ENCODE measurements around the gene ZNF76.

ZNF76 gene

DNA sequence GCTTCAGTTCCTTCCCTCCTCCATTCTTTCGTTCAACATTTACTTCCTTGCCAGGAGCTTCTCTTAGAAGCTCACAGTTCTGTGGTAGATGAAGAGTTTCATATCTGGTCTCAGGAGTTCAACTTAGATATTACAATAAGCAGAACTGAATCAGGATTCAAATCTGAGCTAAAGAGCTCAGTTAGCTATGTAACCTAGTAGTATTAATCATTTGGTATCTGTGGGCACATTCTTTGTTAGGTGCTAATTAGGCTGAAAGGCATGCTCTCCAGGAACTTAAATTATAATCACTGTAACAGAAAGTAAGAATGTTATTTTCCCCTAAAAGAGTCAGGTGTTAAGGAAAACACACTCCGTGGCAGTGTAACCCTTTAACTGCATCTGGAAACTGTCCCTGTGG lies 8.4 kb downstream of the ZNF76 start:
- DNase-seq (ENCODE audit: low read depth), result no peak

DNA sequence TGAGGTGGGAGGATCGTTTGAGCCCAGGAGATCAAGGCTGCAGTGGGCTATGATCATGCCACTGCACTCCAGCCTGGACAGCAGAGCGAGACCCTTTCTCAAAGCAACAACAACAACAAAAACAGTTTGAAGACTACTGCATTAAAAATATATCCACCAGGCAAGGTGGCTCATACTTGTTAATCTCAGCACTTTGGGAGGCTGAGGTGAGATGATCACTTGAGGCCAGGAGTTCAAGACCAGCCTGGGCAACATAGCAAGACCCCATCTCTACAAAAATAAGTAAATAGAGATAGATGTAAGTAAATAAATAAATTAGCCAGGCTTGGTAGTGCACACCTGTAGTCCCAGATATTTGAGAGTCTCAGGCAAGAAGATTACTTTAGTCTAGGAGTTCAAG lies 12.5 kb downstream of the ZNF76 start:
- DNase-seq (ENCODE audit: low read depth), result no peak

DNA sequence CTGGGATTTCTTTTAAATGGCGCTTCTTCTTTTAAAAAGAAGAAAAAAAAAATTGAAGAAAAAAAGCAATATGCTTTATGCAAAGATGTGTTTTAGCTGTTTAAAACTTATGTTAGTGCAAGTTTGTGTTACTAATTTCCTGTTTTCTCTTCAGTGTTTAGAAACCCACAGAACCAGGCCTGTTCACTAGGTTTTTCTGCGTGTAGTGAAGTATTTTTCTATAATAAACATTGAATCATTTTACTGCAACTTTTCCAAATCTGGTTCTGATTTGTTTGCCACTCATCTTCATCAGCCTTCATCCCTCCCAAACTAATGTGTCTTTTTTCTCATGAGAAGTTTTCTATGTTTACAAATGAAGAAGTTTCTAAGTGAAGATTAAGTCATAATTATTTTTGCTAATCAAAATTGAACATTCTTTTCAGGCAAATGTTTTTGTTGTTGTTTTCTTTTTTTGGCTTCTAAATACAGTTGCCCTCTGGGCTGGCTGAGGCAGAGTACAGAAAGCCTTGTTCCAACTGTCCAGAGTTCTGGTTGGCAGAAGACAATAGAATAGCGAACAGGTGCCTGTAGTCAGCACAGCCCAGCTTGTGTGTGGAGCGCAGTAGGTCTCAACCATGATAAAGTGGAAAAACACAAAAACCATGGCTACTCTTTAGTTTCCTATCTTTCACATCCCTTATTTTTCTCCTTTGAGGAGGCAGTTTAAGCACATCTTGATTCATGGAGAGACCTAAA lies 14.5 kb downstream of the ZNF76 start:
- no peak for DNase-seq (ENCODE audit: low read depth)

DNA sequence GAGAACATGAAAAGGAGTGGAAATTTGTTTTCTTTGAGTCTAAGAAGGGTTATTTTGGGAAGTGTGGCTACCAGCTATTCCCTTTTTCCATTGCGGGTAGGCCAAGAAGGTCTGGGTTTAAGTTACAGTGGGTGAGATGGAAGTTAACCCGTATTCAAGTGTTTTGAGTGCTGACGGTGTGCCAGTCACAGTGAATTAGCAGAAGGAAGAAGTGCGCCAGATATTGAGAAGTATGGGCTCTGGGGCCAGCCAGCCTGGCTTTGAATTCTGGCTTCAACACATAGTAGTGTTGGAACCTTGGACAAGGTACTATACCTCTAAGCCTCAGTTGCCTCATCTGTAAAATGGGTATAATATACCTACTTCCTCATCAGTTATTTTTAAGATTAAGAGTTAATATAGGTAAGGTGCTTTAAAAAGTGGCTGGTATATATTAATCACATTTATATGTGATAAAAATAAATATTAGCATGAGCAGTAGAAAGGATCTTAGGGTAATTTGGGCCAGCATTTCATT lies 16.3 kb downstream of the ZNF76 start:
- no peak for DNase-seq (ENCODE audit: low read depth)

DNA sequence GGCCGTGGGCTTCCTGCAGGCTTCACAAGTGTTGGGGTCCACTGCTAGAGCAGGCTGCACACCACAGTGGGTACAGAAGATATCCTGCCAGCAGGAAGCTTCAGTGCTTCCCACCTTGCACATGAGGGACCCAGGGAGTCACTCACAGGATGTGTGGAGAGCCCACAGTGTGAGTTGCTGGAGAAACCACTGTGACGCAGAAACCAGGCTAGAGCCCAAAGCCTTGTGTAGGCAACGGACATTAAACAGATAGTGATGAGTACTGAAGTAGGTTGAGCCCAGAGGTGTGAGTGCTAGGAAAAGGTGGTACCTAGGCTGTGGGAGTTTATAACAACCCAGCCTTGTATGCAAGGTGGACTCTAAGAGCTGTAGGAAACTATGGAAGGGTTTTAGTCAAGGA lies 19.2 kb downstream of the ZNF76 start:
- DNase-seq (ENCODE audit: low read depth), result no peak

DNA sequence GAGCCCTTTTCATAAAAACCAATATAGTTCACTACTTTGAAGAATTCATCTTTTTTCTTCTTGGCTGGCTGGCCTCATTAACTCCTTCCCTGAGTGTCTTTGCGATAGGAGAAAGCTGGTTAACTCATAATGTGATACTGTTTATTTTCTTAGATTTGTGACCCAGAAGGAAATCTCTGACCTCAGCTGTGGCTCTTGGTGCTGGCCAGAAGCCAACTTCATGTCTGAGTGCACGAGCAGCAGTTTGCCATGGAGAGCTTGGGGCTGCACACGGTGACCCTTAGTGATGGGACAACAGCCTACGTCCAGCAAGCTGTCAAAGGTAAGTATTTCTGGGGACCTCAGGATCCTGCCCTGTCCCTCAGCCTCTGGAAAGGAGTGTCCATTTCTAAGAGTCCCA lies 21.4 kb downstream of the ZNF76 start:
- no peak for DNase-seq (ENCODE audit: low read depth)

DNA sequence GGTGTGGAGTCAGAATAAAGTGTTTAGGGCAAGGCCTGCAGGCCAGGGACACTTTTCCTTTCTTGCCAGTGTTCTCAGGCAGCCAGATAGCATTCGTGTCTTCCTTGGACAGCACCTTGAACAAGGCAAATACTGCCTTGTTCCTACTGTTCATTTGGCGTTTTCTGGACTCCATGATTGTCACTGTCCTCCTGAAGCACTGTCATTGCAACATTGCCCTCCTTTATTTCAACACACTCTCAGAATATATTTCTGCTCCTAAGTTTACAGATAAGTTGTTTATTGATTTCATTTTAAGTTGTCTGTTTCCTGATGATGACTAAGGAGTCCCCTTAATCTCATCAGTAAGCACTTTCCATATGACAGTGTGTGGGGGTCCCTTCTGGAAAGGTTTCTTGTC lies 22.9 kb downstream of the ZNF76 start:
- DNase-seq (ENCODE audit: low read depth), result no peak

DNA sequence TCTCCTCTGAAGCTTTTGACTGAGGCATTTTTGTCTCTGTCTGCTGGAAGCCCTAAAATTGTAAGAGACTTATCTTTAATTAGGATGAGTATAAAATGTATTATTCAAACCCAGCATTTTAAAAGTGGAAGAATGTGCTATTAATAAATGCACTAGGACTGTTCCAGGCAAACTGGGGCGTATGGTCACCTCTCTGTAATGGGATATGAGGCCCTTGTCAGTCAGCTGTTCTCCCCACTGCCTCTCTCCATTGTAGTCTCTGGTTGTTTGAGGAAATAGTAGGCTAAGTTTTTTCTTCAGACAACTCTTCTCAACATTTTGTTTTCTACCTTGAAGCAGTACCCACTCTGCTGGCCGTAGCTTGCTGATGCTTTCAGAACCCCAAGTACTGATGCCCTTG lies 23.8 kb downstream of the ZNF76 start:
- no peak for DNase-seq (ENCODE audit: low read depth)

DNA sequence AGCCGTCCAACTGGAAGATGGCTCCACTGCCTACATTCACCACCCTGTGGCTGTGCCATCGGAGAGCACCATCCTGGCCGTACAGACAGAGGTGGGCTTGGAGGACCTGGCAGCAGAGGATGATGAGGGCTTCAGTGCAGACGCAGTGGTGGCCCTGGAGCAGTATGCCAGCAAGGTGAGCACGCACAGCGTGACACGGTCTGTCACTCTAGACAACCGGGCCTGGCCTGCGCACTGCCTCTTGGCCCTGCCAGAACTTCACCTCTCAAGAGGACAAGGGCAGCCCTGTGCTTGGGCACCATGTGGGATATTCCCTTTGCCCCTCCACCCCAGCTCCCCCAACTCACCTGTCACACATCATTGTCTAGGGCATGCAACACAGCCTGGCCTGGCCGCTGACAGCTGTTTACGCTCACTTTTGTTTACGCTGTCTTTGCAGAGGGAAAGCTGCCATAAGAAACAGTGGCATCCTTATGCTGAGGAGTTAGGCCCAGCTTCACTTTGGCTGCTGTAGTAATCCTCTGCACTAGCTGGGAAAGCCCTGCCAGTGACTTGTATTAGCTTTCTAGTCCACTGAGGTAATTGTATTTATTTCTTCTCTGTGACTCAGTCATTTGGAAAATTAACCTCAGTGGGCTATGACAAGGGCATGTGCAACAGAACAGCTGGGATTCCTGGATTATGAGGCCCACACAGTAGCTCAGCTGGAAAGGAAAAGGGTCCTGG lies 28.3 kb downstream of the ZNF76 start:
- DNase-seq (ENCODE audit: low read depth), result no peak

DNA sequence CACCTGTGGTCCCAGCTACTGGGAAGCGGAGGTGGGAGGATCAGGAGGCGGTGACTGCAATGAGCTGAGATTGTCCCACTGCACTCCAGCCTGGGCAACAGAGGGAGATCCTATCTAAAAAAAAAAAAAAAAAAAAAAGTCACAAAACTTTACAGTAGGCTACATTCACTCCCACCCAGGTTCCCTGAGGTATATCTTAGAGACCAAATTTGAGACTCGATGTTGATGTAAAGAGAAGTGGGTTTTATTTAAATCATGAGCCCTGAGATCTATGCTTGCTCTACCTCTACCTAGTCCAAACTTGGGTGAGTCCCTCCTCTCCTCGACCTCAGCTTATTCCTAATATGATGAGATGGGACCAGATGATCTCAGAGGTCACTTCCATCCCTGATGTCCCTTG lies 29.3 kb downstream of the ZNF76 start:
- DNase-seq (ENCODE audit: low read depth), result no peak

DNA sequence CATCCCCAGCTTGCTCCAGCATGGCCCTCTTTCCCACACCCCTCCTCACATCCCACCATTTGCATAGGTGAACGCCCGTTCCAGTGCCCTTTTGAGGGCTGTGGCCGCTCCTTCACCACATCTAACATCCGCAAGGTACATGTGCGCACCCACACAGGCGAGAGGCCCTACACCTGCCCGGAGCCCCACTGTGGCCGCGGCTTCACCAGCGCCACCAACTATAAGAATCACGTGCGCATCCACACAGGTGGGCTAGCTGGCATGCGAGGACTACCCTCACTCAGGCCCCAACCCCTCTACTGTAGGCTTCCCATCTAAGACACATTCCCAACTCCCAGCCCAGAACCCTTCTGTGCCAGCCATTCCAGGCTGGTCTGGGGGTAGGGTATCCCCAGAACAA lies 32.0 kb downstream of the ZNF76 start:
- no peak for DNase-seq (ENCODE audit: low read depth)

DNA sequence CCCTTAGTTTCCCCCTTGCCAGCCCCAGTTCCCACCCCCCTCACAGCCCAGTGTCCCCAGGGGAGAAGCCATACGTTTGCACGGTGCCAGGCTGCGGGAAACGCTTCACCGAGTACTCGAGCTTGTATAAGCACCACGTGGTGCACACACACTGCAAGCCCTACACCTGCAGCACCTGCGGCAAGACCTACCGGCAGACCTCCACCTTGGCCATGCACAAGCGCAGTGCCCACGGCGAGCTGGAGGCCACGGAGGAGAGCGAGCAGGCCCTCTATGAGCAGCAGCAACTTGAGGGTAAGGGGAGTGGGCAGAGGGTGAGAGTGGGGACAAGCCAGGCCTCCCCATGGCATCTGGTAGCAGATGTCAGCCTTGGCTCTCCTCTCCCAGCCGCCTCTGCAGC lies 33.0 kb downstream of the ZNF76 start:
- DNase-seq (ENCODE audit: low read depth), result no peak

DNA sequence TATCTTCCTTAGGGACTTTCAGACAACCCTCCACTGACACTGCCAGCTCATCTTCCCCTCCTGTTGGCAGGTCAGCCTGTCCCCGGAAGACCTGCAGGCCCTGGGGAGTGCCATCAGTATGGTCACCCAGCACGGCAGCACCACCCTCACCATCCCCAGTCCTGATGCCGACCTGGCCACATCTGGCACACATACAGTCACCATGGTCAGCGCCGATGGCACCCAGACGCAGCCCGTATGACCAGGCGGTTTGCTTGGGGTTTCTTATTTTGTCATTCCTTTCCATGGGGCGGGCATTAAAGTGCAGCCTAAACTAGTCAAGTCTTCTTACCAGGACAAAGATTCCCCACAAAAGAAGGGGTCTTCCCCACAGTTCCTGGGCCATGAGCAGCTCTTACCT lies 34.1 kb downstream of the ZNF76 start:
- DNase-seq (ENCODE audit: low read depth), result no peak

DNA sequence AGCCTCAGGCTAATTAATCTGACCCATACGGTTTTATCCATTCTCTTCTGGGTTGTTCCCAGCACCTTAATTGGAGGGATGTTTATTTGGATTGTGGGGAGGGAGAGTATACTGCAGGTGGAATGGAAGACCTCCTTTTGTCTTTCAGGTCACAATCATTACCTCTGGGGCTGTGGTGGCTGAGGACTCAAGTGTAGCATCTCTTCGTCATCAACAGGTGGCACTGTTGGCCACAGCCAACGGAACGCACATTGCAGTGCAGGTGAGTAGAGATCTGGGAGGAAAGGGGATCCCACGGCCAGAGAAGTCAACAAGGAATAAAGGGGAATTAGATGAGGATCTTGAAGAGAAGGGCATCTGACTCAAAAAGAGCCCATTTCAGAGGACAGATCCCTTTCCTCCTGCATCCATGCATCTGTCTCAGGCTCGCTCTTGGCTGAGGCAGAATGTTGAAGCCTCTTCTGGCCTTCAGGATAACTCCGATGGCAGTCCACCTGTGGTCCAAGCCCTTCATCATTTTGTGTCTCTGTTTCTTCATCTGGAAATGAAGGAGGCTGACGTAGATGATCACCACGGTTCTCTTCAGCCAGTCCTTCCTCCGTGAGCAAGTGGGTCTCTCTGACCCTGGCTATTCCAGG lies 34.9 kb downstream of the ZNF76 start:
- DNase-seq (ENCODE audit: low read depth), result no peak

DNA sequence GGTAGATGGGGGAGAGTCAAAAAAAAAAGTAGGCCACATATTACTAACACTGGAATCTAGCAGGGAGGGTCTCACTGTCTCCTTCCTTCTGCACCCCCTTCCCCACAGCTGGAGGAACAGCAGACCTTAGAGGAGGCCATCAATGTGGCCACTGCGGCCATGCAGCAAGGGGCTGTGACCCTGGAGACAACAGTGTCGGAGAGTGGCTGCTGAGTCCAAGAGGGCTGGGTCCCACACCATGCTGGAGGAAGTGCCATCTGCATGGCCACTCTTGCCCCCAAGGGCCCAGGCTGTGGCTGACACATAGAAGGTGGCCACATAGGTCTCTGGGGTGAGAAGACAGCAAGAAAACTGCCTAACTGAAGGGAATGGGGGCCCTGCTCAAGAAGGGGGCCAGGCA lies 35.5 kb downstream of the ZNF76 start:
- DNase-seq (ENCODE audit: low read depth), result no peak

DNA sequence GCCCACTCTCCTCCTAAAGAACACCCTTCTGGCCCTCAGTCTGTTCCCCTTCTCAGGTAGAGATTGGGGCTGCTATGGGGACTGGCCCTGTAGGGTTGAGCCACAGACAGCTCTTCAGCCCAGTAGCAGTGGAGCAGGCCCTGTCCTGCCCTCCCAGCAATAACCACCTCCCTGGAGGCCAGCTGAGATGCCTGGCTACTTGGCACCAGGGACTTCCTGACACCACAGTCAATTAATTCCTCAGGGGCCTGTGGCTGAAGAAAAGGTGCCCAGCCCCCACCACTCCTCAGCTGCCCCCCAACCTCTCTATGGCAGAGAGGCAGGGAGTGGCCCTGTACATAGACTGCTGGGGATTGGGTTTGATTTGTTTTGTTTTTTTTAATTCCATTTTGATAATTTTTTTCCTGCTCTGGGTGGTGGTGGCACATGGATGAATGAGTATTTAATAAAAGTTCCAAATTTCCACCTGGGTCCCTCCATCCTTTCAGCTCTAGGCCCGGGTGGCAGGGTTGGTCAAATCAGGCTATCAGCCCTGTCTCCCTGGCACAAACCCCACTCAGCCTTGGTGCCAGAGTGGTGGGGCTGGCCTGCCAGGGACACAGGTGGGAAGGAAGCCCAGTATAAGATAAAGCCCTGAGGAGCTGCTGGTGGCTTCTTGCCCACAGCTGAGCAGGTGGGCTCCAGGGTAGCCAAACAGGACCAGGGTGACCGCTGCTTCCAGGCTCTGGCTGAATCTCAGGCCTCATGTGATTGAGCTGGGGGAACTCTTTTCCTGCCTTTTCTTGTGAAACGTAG lies 36.2 kb downstream of the ZNF76 start:
- DNase-seq (ENCODE audit: low read depth), result no peak

DNA sequence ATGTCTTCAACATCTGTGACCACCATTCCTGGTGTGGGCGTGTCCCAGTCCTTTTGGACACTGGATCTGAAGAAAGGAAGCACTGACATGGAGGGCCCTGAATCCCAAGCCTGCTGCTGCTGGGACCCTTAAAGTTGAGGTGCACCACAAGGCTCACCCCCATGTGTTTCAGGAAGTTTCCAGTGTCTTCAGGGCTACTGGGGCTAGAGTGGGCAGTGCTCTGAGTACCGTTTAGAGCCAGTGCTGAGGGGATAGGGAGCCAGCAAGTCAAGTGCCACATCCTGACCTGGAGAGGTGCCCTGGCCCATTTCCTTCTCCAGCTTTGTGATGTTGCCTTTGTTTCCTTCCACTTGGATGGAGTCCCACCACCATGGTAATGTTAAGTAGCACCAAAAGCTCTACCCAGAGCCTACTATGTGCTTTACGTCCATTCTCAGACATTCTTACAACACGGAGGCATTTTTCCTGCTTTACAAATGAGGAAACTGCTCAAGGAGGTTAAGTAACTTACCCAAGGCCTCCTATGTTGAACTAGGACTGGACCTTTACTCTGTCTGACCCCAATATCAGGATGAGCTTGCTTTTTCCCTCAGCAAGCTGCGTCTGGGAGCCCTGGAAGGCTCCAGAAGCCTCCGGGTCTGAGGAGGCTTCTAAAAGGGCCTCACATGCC lies 37.5 kb downstream of the ZNF76 start:
- no peak for DNase-seq (ENCODE audit: low read depth)

DNA sequence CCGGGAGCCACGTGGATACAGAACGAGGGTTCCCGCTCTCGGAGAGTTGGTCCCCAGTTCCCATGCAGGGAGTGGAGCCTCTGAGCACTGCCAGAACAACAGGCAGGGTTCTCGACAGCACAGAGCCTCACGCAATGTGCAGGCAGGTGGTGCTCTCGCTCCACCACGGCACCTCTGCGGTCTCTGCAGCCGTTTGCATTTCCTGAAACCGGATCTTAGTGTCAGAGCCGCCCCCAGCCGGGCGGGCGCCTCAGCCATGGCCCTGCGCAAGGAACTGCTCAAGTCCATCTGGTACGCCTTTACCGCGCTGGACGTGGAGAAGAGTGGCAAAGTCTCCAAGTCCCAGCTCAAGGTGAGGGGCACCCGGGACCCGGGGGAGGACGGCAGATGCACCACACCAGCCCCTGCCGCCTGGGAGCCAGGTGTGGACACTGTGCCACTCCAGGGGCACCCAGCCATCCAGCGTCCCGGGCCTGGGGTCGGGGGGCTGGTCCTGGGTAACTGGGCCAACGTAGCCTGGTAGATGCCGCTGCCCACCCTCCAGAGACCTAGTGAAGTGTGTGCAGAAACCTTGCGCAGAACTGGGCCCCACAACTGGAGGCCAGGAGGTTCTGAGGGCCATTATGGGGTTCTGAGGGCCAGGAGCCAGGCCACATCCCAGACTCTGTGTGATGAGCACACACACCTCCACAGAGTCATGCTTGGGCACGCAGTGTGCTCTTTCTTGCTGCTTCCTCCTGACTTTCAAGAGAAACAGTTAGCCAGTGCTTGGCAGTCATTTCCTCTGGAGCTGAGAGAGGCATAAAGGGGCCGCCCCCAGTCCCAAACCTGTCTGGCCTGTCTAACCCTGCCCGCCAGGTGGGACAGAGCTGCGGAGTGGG lies 38.3 kb downstream of the ZNF76 start, which contains the start of gene DEF6:
Gene DEF6 (plus strand): TSS at position 218 of the 881 bp plus-strand sequence. CDS start 39 bp downstream, at position 257.
- peak; percentile 84 for DNase-seq (ENCODE audit: low read depth)

DNA sequence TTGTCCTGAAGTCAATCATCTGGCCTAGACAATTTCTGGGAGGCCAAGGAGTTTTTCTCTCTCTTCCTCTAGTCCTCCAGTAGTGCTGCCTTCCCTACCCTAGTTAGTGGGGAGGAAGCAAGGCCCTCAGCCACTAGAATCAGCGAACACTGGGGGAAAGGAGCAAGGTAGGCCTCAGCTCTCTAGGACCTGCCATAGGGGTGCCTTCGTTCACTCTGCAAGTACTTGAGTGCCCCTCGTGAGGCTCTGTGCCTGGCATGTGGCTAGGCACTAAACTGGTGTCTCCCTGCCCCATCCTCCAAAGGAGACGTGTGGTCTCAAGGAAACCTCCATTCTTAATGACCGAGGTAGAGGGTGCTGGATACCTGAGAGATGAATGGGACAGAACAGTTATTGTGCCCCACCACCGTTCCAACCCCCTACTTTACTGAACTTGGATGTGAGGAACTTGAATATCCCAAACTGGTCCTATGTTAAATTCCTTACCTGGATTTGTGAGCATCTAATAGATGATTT lies 39.1 kb downstream of the ZNF76 start:
- DNase-seq (ENCODE audit: low read depth), result no peak

DNA sequence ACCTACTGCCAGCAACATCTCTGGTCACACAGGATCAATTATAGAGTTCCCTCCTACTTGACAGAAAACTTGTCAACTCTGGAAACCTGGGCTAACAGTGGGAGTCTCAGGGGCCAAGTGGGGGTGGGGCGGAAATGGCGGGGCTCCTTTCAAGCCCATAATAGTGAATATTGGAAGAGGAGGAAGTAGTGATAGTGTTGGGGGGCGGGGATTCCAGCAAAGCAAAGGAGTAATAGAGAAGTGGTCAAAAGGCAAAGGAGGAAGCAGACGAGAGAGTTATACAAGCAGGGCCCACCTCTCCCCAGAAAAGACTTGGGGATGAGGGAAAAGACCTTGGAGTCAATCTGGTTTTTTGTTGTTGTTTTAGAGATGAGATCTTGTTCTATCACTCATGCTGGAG lies 40.1 kb downstream of the ZNF76 start:
- DNase-seq (ENCODE audit: low read depth), result no peak
